IMR-90 (cell line): ENCODE results near the gene FAM53C. TPM values are rescaled to one million over a fixed set of nuclear protein-coding genes. Genes with fewer than 3 reads are reported as not detected.

Experiments
- ATAC-seq: fragments of 200-7000 bp; cut with Tn5 transposase; 2 replicates; pipeline ENCODE4 v1.9.1; 2020; ENCODE audit warnings: low read depth, mild to moderate bottlenecking, moderate library complexity
- BruUV-seq: library from RNA; stranded (reverse); fragments of 400-500 nt; replicated peaks from 2 replicates; lab custom pipeline; 2021; lab: Mats Ljungman, UMichigan
- CTCF ChIA-PET: fragments of 300-600 bp; formaldehyde crosslinking; extraction: SDS; loops from one replicate; lab custom pipeline; 2021; ENCODE audit warnings: antibody characterized with exemption; lab: Yijun Ruan, JAX
- POLR2A ChIA-PET: fragments of 300-600 bp; sonication (Branson Sonifier 250); formaldehyde crosslinking; loops from one replicate; lab custom pipeline; 2022; ENCODE audit warnings: antibody characterized with exemption; ENCODE audit not compliant: unreplicated experiment; lab: Charles Lee
- DNase-seq: peaks from one replicate; pipeline ENCODE4 v3.0.0; 2013
- H2AFZ ChIP-seq: replicated peaks from 2 replicates; pipeline ENCODE3; 2013; ENCODE audit warnings: low read length, mild to moderate bottlenecking; ENCODE audit not compliant: poor library complexity
- H2AK5ac ChIP-seq: 2 replicates; pipeline ENCODE4 v1.6.1; 2013; ENCODE audit warnings: low read depth, low read length, inconsistent platforms
- H2AK9ac ChIP-seq: replicated peaks from 2 replicates; pipeline ENCODE3; 2013; ENCODE audit warnings: mild to moderate bottlenecking, low read depth, low read length, moderate library complexity; ENCODE audit not compliant: poor library complexity
- H2BK120ac ChIP-seq: 2 replicates; pipeline ENCODE4 v1.6.1; 2013; ENCODE audit warnings: low read depth, low read length, inconsistent platforms
- H2BK15ac ChIP-seq: 3 replicates; pipeline ENCODE4 v1.6.1; 2013; ENCODE audit warnings: low read depth, low read length, inconsistent platforms
- H2BK20ac ChIP-seq: 2 replicates; pipeline ENCODE4 v1.6.1; 2013; ENCODE audit warnings: low read depth, mild to moderate bottlenecking, inconsistent platforms, low read length, moderate library complexity
- H2BK5ac ChIP-seq: 2 replicates; pipeline ENCODE4 v1.6.1; 2013; ENCODE audit warnings: mild to moderate bottlenecking, low read depth, low read length, inconsistent platforms; ENCODE audit not compliant: poor library complexity, severe bottlenecking
- H3K14ac ChIP-seq: replicated peaks from 2 replicates; pipeline ENCODE4 v1.6.1; 2013; ENCODE audit warnings: low read depth, low read length, inconsistent platforms
- H3K18ac ChIP-seq: 2 replicates; pipeline ENCODE4 v1.6.1; 2013; ENCODE audit warnings: low read depth, low read length, control low read depth
- H3K23ac ChIP-seq: 2 replicates; pipeline ENCODE4 v1.6.1; 2013; ENCODE audit warnings: low read depth, low read length, inconsistent platforms
- H3K27ac ChIP-seq: 2 replicates; pipeline ENCODE4 v1.5.1; 2013; ENCODE audit warnings: mild to moderate bottlenecking, control low read depth, low read length; ENCODE audit not compliant: insufficient read depth
- H3K27me3 ChIP-seq: 2 replicates; pipeline ENCODE4 v1.6.1; 2013; ENCODE audit warnings: low read length; ENCODE audit not compliant: control insufficient read depth, insufficient read depth
- H3K36me3 ChIP-seq: 2 replicates; pipeline ENCODE4 v1.6.1; 2013; ENCODE audit warnings: low read length, mixed read lengths; ENCODE audit not compliant: control insufficient read depth, insufficient read depth
- H3K4ac ChIP-seq: 2 replicates; pipeline ENCODE4 v1.6.1; 2013; ENCODE audit warnings: low read depth, low read length, inconsistent platforms
- H3K4me1 ChIP-seq: 2 replicates; pipeline ENCODE4 v1.6.1; 2013; ENCODE audit warnings: low read length, mixed read lengths; ENCODE audit not compliant: control insufficient read depth, insufficient read depth
- H3K4me2 ChIP-seq: 2 replicates; pipeline ENCODE4 v1.6.1; 2013; ENCODE audit warnings: low read depth, mild to moderate bottlenecking, control low read depth, low read length, moderate library complexity
- H3K4me3 ChIP-seq: 2 replicates; pipeline ENCODE4 v1.5.1; 2013; ENCODE audit warnings: low read depth, mild to moderate bottlenecking, control low read depth, low read length, moderate library complexity; ENCODE audit not compliant: insufficient read depth
- H3K56ac ChIP-seq: 2 replicates; pipeline ENCODE4 v1.6.1; 2013; ENCODE audit warnings: low read length, inconsistent platforms; ENCODE audit not compliant: insufficient read depth; ENCODE audit errors: extremely low read depth
- H3K79me1 ChIP-seq, 2 experiments: 2 replicates each; pipeline ENCODE4 v1.6.1; 2013; ENCODE audit warnings: low read length in 2 of 2, inconsistent platforms in 1 of 2, low read depth in 1 of 2
- H3K9ac ChIP-seq: 2 replicates; pipeline ENCODE4 v1.6.1; 2013; ENCODE audit warnings: low read depth, low read length, control low read depth
- H3K9me1 ChIP-seq: 2 replicates; pipeline ENCODE4 v1.6.1; 2013; ENCODE audit warnings: low read length, inconsistent platforms; ENCODE audit not compliant: insufficient read depth
- H3K9me3 ChIP-seq: 2 replicates; pipeline ENCODE4 v1.6.1; 2013; ENCODE audit warnings: low read length; ENCODE audit not compliant: control insufficient read depth, insufficient read depth
- H4K20me1 ChIP-seq: 2 replicates; pipeline ENCODE4 v1.6.1; 2013; ENCODE audit warnings: low read length, inconsistent platforms; ENCODE audit not compliant: insufficient read depth
- H4K5ac ChIP-seq: 2 replicates; pipeline ENCODE4 v1.6.1; 2013; ENCODE audit warnings: mild to moderate bottlenecking, low read depth, low read length, control low read depth
- H4K8ac ChIP-seq, 2 experiments: 2 replicates each; pipeline ENCODE4 v1.6.1; 2013; ENCODE audit warnings: low read depth in 2 of 2, low read length in 2 of 2, control low read depth in 1 of 2, inconsistent platforms in 1 of 2
- H4K91ac ChIP-seq: 2 replicates; pipeline ENCODE4 v1.6.1; 2013; ENCODE audit warnings: low read depth, low read length, inconsistent platforms; ENCODE audit not compliant: insufficient read depth
- BHLHE40 ChIP-seq: fragments of 150-350 bp; IDR thresholded peaks from 2 replicates; pipeline ENCODE4 v1.6.1; 2016; ENCODE audit warnings: mild to moderate bottlenecking, low read depth, low read length
- CEBPB ChIP-seq: IDR thresholded peaks from 2 replicates; pipeline ENCODE4 v1.6.1; 2012; ENCODE audit warnings: low read depth, low read length, improper control_type of control experiment
- CHD1 ChIP-seq: IDR thresholded peaks from 2 replicates; pipeline ENCODE4 v1.6.1; 2012; ENCODE audit warnings: low read depth, low read length, improper control_type of control experiment
- CTCF ChIP-seq: conservative IDR thresholded peaks from 2 replicates; pipeline ENCODE4 v1.5.1; 2012; ENCODE audit warnings: mild to moderate bottlenecking, low read depth, low read length, improper control_type of control experiment
- ELK1 ChIP-seq: fragments of 150-350 bp; IDR thresholded peaks from 2 replicates; pipeline ENCODE4 v1.6.1; 2016; ENCODE audit warnings: low read depth, mild to moderate bottlenecking, low read length, moderate library complexity, borderline replicate concordance
- FOS ChIP-seq: fragments of 150-350 bp; IDR thresholded peaks from 2 replicates; pipeline ENCODE4 v1.6.1; 2016; ENCODE audit warnings: low read depth, low read length
- MAFK ChIP-seq: IDR thresholded peaks from 2 replicates; pipeline ENCODE4 v1.6.1; 2012; ENCODE audit warnings: low read depth, low read length, improper control_type of control experiment
- MXI1 ChIP-seq: IDR thresholded peaks from 2 replicates; pipeline ENCODE4 v1.6.1; 2012; ENCODE audit warnings: low read depth, mild to moderate bottlenecking, low read length, moderate library complexity, borderline replicate concordance
- NFE2L2 ChIP-seq: fragments of 150-350 bp; IDR thresholded peaks from 2 replicates; pipeline ENCODE4 v1.6.1; 2016; ENCODE audit warnings: low read depth, mild to moderate bottlenecking, low read length
- POLR2A ChIP-seq: IDR thresholded peaks from 2 replicates; pipeline ENCODE4 v1.6.1; 2012; ENCODE audit warnings: mild to moderate bottlenecking, low read depth, low read length
- RAD21 ChIP-seq: IDR thresholded peaks from 2 replicates; pipeline ENCODE4 v1.6.1; 2012; ENCODE audit warnings: low read length, improper control_type of control experiment
- RCOR1 ChIP-seq: IDR thresholded peaks from 2 replicates; pipeline ENCODE4 v1.6.1; 2012; ENCODE audit warnings: mild to moderate bottlenecking, low read length, improper control_type of control experiment; ENCODE audit not compliant: insufficient replicate concordance
- RFX5 ChIP-seq: IDR thresholded peaks from 2 replicates; pipeline ENCODE4 v1.8.0; 2012; ENCODE audit warnings: low read depth, mild to moderate bottlenecking, low read length, moderate library complexity
- SMC3 ChIP-seq: fragments of 150-350 bp; IDR thresholded peaks from 2 replicates; pipeline ENCODE4 v1.6.1; 2016; ENCODE audit warnings: low read depth, mild to moderate bottlenecking, antibody characterized with exemption, low read length, moderate library complexity
- WGBS, 2 experiments: methylation state at CpG; one replicate each; pipeline versions ENCODE4 v1.1.5 to v1.1.7; 2013; ENCODE audit warnings: missing lambda C conversion rate in 2 of 2; ENCODE audit not compliant: insufficient read length in 1 of 2; ENCODE audit errors: extremely low coverage in 2 of 2; 5-methylcytosine and 5-hydroxymethylcytosine counted together
- dilution Hi-C: fragments of 300-500 bp; cut with HindIII; formaldehyde crosslinking; loops from one replicate; pipeline ENCODE4 v1.14.3; 2018; ENCODE audit warnings: low sequenced_read_pairs; ENCODE audit not compliant: unreplicated experiment
- in situ Hi-C: fragments of 300-500 bp; cut with MboI; formaldehyde crosslinking; loops from 3 replicates; pipeline ENCODE4 v1.14.3; 2019; ENCODE audit warnings: low sequenced_read_pairs, inconsistent platforms, mixed read lengths
- intact Hi-C: fragments of 100-400 bp; cut with micrococcal nuclease; formaldehyde crosslinking; loops from 2 replicates; pipeline ENCODE4 v1.10.0; 2022
- polyA plus RNA-seq, 3 experiments: library from polyadenylated mRNA; depleted of rRNA; stranded (reverse); fragments of >200 nt; gene quantifications; 2 replicates each; pipeline ENCODE4 v1.2.3, GENCODE V29; 2012; ENCODE audit warnings: low replicate concordance in 1 of 3
- total RNA-seq: library from RNA; depleted of rRNA; stranded (reverse); fragments of >200 nt; gene quantifications from 2 replicates; pipeline ENCODE4 v1.2.3, GENCODE V29; 2012

FAM53C gene
- total and polyA plus RNA-seq, 2 of the 4 experiments (the other 2 are of a cell fraction) = 21.5 to 25.6 TPM

GRCh38 chr5:138352722-138353559 is 14.9 kb downstream of the FAM53C start:
- Histone ChIP-seq H3K27me3 (no peaks in the 10 kb centered on the region), H2BK15ac (no peak overlapping the region), H3K23ac (peak overlapping the region; percentile 90), H4K8ac (peak overlapping the region in 1 of 2 experiments; percentile 61; a peak in 1 of 4 replicates), H4K91ac (peak overlapping the region; percentile 21; the same call in 1 of the 2 replicates), H3K79me1 (peaks cover 6 to 33% of the 10 kb centered on the region in 2 experiments; a peak in 3 of 4 replicates), H3K36me3 (peaks cover 14% of the 10 kb centered on the region), H3K18ac (peak overlapping the region; percentile 3; the same call in 1 of the 2 replicates), H3K4me2 (peak overlapping the region; percentile 89), H2AK5ac (no peak overlapping the region; the same call in 1 of the 2 replicates), H2AK9ac (peak overlapping the region; percentile 93), H3K4me1 (peaks cover 2% of the 10 kb centered on the region; the same call in 1 of the 2 replicates), H4K5ac (peak overlapping the region; percentile 46), H2AFZ (peak overlapping the region; percentile 82), H3K56ac (peak overlapping the region; percentile 67), H2BK5ac (peak overlapping the region; percentile 86), H3K9me1 (peaks cover 5% of the 10 kb centered on the region; the same call in 1 of the 2 replicates), H3K27ac (peak overlapping the region; percentile 78), H3K14ac (peak overlapping the region; percentile 53), H4K20me1 (peaks cover 33% of the 10 kb centered on the region), H3K4me3 (peak overlapping the region; percentile 73), H3K4ac (peak overlapping the region; percentile 55), H2BK120ac (peak overlapping the region; percentile 32; the same call in 1 of the 2 replicates), H3K9me3 (peaks cover 4% of the 10 kb centered on the region), H2BK20ac (no peak overlapping the region), H3K9ac (peak overlapping the region; percentile 76)
- ATAC-seq (peak; percentile 53), DNase-seq (peak; percentile 47)
- in situ Hi-C loops = no loop called here
- BruUV-seq = no TSS peak
- ChIA-PET CTCF (interaction anchor here (0.8 to 2.8 kb wide), 12 partner anchors 11 to 1009 kb away, joined by 3 to 24 read pairs (median 5); partner anchors contain the start of gene CDC25C), POLR2A (interaction anchor here (1.0 kb wide), 1 partner anchor 15 kb away, joined by 5 read pairs; the partner anchor contains the start of gene FAM53C)
- dilution Hi-C loops = no loop called here
- WGBS, 2 experiments = 0% methylated on average over 39 of the region's 88 CpGs; no CpG with 5 or more reads in 1 of the 2 experiments
- intact Hi-C loops = no loop called here
- TF ChIP-seq CTCF = peak; percentile 28; the same call in 1 of the 2 replicates
- no peak for TF ChIP-seq CHD1
- TF ChIP-seq RAD21 = no peak
- TF ChIP-seq NFE2L2 = no peak
- no peak for TF ChIP-seq FOS
- no peak for TF ChIP-seq MAFK
- TF ChIP-seq MXI1 = no peak
- no peak for TF ChIP-seq RCOR1
- TF ChIP-seq POLR2A = peak; percentile 31
- no peak for TF ChIP-seq BHLHE40
- no peak for TF ChIP-seq ELK1
- TF ChIP-seq CEBPB = no peak
- TF ChIP-seq SMC3 = no peak
- no peak for TF ChIP-seq RFX5
